Measurements from ENCODE around the gene CCDC60.

DNA sequence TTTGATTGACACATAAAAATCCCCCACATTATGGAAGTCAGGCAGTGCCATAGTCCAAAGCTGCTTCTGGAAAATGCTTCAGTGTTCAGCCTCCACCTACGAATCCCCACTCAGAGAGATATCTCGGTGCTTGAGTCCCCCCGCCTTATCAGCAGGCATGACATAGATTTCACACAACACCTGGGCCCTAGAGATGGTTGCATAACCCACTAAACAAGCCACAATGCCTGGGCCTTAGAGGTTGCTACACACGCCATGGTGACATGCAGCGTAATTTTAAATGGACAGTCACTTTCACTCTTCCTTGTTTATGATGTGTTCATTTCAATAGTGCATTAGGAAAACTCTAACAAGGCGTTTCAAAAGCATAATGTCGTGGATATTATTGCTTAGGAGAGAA lies 38.0 kb downstream of the CCDC60 start:
- TF ChIP-seq, protein P1, sequence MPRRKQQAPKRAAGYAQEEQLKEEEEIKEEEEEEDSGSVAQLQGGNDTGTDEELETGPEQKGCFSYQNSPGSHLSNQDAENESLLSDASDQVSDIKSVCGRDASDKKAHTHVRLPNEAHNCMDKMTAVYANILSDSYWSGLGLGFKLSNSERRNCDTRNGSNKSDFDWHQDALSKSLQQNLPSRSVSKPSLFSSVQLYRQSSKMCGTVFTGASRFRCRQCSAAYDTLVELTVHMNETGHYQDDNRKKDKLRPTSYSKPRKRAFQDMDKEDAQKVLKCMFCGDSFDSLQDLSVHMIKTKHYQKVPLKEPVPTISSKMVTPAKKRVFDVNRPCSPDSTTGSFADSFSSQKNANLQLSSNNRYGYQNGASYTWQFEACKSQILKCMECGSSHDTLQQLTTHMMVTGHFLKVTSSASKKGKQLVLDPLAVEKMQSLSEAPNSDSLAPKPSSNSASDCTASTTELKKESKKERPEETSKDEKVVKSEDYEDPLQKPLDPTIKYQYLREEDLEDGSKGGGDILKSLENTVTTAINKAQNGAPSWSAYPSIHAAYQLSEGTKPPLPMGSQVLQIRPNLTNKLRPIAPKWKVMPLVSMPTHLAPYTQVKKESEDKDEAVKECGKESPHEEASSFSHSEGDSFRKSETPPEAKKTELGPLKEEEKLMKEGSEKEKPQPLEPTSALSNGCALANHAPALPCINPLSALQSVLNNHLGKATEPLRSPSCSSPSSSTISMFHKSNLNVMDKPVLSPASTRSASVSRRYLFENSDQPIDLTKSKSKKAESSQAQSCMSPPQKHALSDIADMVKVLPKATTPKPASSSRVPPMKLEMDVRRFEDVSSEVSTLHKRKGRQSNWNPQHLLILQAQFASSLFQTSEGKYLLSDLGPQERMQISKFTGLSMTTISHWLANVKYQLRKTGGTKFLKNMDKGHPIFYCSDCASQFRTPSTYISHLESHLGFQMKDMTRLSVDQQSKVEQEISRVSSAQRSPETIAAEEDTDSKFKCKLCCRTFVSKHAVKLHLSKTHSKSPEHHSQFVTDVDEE (CRISPR knock-in tag; IDR thresholded peaks at IDR 0.05): no peak
- TF ChIP-seq, protein P2, sequence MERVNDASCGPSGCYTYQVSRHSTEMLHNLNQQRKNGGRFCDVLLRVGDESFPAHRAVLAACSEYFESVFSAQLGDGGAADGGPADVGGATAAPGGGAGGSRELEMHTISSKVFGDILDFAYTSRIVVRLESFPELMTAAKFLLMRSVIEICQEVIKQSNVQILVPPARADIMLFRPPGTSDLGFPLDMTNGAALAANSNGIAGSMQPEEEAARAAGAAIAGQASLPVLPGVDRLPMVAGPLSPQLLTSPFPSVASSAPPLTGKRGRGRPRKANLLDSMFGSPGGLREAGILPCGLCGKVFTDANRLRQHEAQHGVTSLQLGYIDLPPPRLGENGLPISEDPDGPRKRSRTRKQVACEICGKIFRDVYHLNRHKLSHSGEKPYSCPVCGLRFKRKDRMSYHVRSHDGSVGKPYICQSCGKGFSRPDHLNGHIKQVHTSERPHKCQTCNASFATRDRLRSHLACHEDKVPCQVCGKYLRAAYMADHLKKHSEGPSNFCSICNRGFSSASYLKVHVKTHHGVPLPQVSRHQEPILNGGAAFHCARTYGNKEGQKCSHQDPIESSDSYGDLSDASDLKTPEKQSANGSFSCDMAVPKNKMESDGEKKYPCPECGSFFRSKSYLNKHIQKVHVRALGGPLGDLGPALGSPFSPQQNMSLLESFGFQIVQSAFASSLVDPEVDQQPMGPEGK (CRISPR knock-in tag; IDR thresholded peaks at IDR 0.05; ENCODE audit: borderline replicate concordance): no peak
- TF ChIP-seq BACH2 (CRISPR knock-in tag; IDR thresholded peaks at IDR 0.05; ENCODE audit: borderline replicate concordance) (no peak), RARB (CRISPR knock-in tag; IDR thresholded peaks at IDR 0.05) (no peak), ZNF70 (CRISPR knock-in tag; IDR thresholded peaks at IDR 0.05) (no peak), ISL1 (CRISPR knock-in tag; IDR thresholded peaks at IDR 0.05) (no peak), OSR1 (CRISPR knock-in tag; IDR thresholded peaks at IDR 0.05) (no peak), ESRRG (CRISPR knock-in tag; IDR thresholded peaks at IDR 0.05) (no peak), GLIS3 (CRISPR knock-in tag; IDR thresholded peaks at IDR 0.05) (no peak), ARNTL (CRISPR knock-in tag; IDR thresholded peaks at IDR 0.05; ENCODE audit: borderline replicate concordance, low read depth) (no peak), PPARA (CRISPR knock-in tag; IDR thresholded peaks at IDR 0.05; ENCODE audit: borderline replicate concordance) (no peak), ZFP3 (CRISPR knock-in tag; IDR thresholded peaks at IDR 0.05) (no peak), ZFP30 (CRISPR knock-in tag; IDR thresholded peaks at IDR 0.05) (no peak), TCF4 (CRISPR knock-in tag; IDR thresholded peaks at IDR 0.05; ENCODE audit: borderline replicate concordance) (no peak)

All from SK-N-SH treated with all-trans-retinoic acid at 6 μM for 48 hours (cell line).